Stimulated activated CD4-positive, alpha-beta T cell treated with anti-CD3 and anti-CD28 coated beads, Interleukin-15, amount 100 ng/mL, for 48 hours (primary cell): ENCODE results near the gene YOD1.

Experiments
- DNase-seq, 2 donors: peaks; one replicate each; pipeline ENCODE4 v3.0.0-alpha.2; 2020; ENCODE audit warnings: low read depth in 2 of 2

Gene YOD1

DNA sequence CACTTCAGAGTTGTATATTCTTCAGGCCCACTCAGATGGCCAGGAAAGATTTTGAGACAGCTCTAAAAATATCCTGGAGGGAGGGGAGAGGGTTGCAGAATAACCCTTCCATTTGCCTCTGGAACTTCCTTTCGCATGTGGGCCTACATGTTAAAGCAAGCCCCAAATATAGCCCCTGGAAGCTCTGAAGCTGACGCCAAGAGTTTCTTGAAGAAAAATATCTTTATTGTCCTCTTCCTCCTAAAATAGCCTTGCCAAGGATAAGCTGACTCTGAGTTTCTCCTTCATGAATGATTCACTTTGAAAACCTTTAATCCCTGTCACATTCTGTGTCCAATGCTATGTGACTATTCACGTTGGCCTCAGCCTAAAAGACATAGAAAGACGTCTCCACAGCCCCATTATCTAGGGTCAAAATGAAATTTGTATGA lies 24.9 kb downstream of the YOD1 start:
- no peak for DNase-seq

DNA sequence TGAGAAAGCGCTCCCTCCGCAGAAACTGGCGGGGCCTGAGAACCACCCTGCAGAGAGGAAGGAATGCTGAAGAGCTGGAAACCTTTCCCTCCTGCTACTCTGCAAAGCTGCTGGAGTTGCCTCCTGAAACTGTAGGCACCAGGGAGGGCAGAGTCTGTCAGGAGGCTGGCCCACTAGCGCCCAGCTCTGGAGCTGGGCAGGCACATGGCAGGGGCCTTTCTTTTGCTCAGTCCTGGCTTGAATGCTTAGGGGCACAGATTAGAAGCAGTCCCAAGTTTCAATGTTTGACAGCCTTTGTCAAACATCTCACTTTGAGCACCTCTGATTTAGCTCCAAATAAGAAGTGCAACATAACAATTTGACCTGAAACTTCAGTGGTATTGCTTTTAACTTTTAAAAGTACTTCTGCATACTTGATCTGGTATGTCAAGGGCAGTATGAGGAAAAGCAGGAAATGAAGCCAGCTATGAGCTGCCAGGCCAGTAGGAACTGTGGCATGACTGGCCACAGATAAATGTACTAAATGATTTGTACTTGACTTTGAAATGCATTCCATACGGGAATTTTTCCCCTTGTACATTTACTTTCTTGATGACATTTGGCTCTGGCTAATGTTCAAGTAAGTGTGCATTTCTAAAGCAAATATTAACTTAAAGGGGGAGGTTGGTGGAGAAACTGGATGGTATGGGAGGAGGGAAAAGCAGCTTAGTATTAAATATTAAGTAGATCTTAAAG lies 25.7 kb downstream of the YOD1 start:
- DNase-seq, result no peak

DNA sequence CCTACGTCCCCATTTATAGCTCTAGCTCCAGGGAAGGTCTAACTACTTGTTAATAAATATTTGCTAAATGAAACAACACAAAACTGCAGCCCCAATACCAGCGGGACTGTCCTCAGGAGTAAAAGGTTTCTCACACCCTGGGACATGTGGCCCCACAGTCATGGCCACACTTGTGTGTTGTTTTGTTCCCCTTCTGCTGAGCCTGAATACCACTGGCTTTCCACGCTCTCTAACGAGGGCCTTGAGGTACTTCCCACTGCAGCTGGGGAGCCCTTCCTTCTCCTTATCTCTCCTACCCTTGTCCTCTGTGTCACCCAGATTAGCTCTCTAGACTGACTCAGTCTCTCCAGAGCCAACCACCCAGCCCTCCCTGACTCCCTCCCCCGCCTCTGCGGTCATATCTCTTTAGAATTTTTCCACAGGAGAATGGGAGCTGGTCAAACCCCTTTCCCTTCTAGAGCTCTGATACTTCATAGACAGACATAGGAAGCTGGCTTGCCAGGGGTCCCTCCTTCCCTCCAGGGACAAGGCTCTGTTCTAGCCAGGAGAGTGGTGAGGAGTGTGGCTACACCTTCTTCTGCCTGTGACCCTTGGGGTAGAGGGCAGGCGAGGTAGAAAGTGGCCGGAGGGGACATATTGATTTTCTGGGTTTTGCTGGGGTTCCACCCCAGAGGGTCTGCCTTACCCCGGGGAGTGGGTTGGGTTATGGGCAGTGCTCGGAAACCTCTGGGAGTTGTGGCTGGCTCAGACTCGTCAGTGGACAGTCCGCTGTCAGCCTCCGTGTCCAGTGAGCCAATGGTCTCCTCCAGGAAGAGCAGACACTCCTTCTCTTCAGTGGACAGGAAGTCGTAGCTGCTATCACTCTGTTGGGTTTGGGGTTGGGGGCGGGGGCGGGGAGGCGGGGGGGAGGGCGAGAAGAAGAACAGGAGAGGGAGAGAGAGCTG lies 26.5 kb downstream of the YOD1 start:
- DNase-seq, result no peak

DNA sequence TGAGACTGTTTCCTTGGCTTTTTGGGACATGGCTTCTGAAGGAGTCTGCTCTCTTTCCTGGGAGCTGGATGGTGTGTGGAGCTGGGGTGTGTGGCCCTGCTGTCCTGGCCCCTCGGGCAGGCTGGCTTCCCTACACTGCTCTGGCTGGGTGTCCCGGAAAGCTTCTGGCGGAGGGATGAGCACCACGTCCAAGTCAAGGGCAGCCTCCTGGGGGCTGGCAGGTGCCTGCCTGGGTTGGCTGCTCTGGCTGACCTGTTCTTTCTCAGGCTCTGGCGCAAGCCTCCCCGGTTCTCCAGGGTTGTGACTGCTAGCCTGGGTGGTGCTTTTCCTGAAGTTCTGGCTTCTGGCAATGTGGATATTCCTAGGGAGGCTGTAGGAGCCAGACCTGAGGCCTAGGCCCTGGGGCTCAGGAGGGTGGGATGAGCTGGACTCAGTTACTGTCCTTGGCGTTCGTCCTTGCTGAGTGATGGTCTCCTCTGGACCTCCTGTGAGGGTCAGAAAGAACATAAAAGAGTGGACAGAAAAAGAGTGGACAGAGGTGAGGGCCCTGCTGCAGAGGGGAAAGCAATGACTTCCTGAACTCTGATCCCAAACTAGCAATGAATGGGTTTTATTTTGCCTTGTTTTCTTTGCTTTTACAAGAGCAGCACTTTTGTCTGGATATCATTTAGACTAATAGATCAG lies 27.9 kb downstream of the YOD1 start:
- DNase-seq, result no peak

GRCh38 chr1:207021876-207022596 lies 29.0 kb downstream of the YOD1 start:
- no peak for DNase-seq

DNA sequence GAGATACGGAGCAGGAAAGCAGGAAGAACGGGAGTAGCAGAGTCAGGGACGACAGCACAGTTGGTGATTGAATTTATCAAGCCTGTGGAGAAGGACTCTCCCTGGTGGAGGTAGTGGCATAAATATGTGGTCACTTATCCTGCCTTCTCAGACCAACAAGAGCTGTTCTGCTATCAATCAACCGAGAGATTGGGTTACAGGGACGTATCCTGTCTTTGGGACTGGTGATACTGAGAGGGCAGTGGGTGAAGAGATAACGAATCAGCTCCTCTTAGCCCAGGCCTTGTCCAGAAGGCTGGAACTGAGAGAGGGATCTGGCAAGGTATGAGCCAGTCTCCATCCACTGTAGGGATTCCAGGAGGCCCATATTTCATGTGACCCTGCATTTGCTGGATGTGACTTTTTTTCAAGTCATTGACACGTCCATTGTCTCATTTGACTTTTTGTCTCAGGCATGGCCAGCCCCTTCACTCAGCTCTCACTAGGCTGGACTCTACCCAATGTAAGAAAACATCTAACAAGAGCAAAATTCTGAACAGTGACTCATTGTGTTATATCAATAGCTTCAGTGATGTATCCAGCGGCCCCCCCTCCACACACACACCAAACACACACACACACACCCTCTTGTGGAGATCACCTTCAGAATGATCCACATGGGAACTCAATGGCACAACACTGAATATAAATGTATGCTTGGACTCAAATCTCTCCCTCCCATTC lies 29.7 kb downstream of the YOD1 start:
- no peak for DNase-seq

DNA sequence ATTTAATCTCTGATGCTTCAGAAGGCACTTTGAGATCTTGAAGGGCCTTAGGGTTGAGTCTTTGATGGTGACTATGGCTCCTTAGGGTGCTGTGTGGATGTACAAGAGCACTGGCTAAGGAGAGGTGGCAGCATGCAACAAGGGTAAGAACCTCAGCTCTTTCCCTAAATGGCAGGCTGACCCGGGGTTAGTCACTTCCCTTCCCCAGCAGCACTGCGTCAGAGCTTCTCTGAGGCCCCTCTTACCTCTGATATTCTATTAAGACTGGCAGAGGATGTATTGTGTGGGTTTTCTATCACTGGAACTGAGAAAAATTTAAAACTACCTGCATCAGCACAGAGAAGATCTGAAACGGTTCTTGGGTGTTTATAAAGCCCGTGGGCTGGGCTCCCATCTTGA lies 30.3 kb downstream of the YOD1 start:
- no peak for DNase-seq

GRCh38 chr1:207020065-207020708 lies 30.8 kb downstream of the YOD1 start:
- DNase-seq, result no peak

DNA sequence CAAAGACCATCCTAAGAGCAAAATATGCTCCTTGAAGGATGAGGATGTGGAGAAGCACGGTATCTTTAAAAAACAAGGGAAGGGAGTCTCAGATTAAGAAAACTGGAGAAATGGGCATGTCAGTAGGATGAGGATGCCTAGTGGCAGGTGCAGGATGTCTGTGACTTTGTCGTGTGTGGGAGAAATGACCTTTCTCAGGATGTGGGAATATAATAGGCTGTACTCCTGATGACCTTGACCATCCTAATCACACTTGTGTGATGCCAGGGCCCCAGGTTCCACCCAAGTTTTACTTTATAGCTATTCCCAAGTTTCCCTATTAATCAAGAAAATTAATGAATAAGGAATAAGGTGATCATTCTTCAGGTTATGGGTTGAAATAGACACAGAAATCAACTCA lies 31.3 kb downstream of the YOD1 start:
- DNase-seq, result no peak

- DNase-seq, result no peak
Observed at GRCh38 chr1:207019161-207019560, 31.8 kb downstream of the YOD1 start.

- DNase-seq, result no peak
Observed at GRCh38 chr1:207018707-207019106, 32.3 kb downstream of the YOD1 start.

DNA sequence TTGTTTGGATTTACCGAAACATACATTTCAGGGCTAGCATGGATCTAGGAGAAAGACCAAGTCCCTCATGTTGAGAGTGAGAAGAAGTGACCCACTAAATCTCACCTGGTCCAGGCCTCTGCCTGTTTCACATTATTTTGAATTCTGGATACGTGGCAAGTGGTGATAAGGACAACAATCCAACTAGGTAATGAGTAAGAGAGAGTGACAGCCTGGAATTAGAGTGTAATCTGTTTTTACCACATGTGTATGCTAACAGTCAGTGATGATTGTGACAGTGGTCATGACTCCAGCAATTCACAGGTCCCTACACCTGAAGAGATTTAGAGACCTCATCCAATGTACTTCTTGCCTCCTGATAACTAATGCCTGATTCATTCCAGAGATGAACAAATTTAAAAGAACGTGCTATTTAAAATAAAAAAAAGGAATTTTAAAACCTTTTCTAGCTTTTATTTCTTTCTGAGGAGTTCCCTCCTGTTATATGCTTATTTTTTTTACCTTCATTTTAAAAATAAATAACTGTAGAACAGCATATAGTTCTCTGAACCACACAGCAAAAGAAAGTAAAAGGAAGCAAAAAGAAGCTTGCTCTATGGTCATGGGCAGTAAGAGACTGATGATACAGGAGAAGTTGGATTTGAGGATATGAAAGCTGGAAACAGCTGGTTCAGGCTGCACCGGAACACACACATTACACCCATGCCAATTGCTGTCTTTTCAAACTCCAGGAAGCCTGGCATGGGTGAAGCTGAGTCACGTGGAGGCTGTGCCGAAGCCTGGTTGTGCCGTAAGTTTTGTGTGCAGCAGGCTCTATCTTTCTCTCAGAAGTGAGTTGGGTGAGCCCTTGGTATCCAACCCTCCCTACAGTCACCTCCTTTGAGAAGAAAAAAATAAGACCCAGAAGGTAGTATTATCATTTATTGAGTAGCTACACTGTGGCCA lies 33.1 kb downstream of the YOD1 start:
- DNase-seq, result no peak

GRCh38 chr1:207015791-207016190 lies 35.2 kb downstream of the YOD1 start:
- DNase-seq, result no peak

GRCh38 chr1:207014728-207015127 lies 36.3 kb downstream of the YOD1 start:
- no peak for DNase-seq

GRCh38 chr1:207013321-207014085 lies 37.5 kb downstream of the YOD1 start:
- DNase-seq, result no peak

DNA sequence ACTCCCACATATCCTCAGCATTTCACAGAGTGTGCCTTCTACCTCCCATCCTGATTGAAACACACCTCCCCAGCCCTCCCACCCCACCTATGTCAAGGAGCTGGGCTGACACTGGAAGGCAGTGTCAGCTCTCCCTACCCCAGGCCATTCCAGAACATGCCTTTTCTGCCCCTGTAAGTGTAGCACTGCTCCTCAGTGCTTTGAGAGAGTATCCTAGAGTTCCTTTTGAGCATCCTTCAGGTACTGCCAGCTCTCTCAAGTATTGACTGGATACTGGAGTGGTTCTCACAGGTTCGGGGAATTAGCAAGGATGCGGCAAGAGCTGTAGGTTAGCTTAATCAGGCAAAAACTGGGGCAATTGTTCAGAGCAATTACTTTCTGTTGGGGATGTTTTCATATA lies 40.3 kb downstream of the YOD1 start:
- no peak for DNase-seq

DNA sequence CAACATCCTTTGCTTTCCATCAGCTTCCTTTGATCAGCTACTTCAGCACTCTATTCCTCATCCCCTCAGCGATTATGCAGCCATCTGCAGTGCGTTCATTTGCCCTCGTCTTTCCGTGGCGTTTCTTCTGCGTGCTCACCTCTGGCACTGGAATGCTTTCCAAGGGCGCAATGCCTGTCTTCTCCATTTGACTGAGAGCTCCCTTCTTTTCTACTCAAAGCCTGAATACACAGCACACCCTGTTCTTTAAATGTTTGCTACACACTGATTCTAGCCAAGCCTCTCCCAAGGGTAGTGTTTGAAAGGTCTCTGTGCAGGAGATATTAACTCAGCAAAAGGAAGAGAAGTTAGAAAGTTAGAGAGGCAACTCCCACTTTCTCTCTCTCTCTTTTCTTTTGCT lies 41.1 kb downstream of the YOD1 start:
- DNase-seq, result no peak

GRCh38 chr1:207009182-207009850 lies 41.7 kb downstream of the YOD1 start:
- DNase-seq, result no peak
